GM23248 (cell line): ENCODE data around the gene MOV10L1. TPM values are rescaled to one million over a fixed set of nuclear protein-coding genes. Genes with fewer than 3 reads are reported as not detected.

Source experiments
- DNase-seq: peaks from one replicate; pipeline ENCODE4 v3.0.0-alpha.2; 2015
- H2AFZ ChIP-seq: fragments of 200-600 bp; sonication (generic); 2 replicates; pipeline ENCODE4 v1.6.1; 2016; ENCODE audit warnings: antibody characterized with exemption
- H3F3A ChIP-seq: fragments of 200-600 bp; sonication (generic); 2 replicates; pipeline ENCODE4 v1.6.1; 2016; ENCODE audit warnings: mild to moderate bottlenecking, antibody characterized with exemption, mixed run types; ENCODE audit not compliant: insufficient read depth
- H3K27ac ChIP-seq: fragments of 200-600 bp; sonication (generic); 2 replicates; pipeline ENCODE4 v1.5.1; 2016; ENCODE audit warnings: mild to moderate bottlenecking
- H3K27me3 ChIP-seq: fragments of 200-600 bp; sonication (generic); replicated peaks from 2 replicates; pipeline ENCODE4 v1.6.1; 2016; ENCODE audit warnings: mild to moderate bottlenecking; ENCODE audit not compliant: insufficient read depth
- H3K36me3 ChIP-seq: fragments of 200-600 bp; sonication (generic); 2 replicates; pipeline ENCODE4 v1.6.1; 2016; ENCODE audit warnings: low read depth, mild to moderate bottlenecking
- H3K4me1 ChIP-seq: fragments of 200-600 bp; sonication (generic); 2 replicates; pipeline ENCODE4 v1.6.1; 2016; ENCODE audit warnings: mild to moderate bottlenecking; ENCODE audit not compliant: insufficient read depth
- H3K4me2 ChIP-seq: fragments of 200-600 bp; sonication (generic); one replicate; pipeline ENCODE4 v1.6.1; 2016; ENCODE audit warnings: mild to moderate bottlenecking; ENCODE audit not compliant: unreplicated experiment
- H3K4me3 ChIP-seq: fragments of 200-600 bp; sonication (generic); 2 replicates; pipeline ENCODE4 v1.5.1; 2016; ENCODE audit warnings: mild to moderate bottlenecking
- H3K79me2 ChIP-seq: fragments of 200-600 bp; sonication (generic); 2 replicates; pipeline ENCODE4 v1.6.1; 2016; ENCODE audit warnings: mild to moderate bottlenecking; ENCODE audit not compliant: insufficient read depth
- H3K9ac ChIP-seq: fragments of 200-600 bp; sonication (generic); 2 replicates; pipeline ENCODE4 v1.6.1; 2016; ENCODE audit warnings: mild to moderate bottlenecking
- H3K9me2 ChIP-seq: fragments of 200-600 bp; sonication (generic); 2 replicates; pipeline ENCODE4 v1.6.1; 2016; ENCODE audit warnings: mixed run types, mild to moderate bottlenecking, moderate library complexity; ENCODE audit not compliant: insufficient read depth
- H3K9me3 ChIP-seq: fragments of 200-600 bp; sonication (generic); one replicate; pipeline ENCODE4 v1.6.1; 2017; ENCODE audit warnings: low read depth
- H4K20me1 ChIP-seq: fragments of 200-600 bp; sonication (generic); 2 replicates; pipeline ENCODE4 v1.6.0; 2016; ENCODE audit not compliant: insufficient read depth
- EZH2 ChIP-seq: fragments of 200-600 bp; sonication (generic); IDR thresholded peaks from 2 replicates; pipeline ENCODE4 v1.6.1; 2018; ENCODE audit warnings: antibody characterized with exemption, mild to moderate bottlenecking; ENCODE audit not compliant: insufficient read depth, poor library complexity, severe bottlenecking
- EZH2phosphoT487 ChIP-seq: fragments of 200-600 bp; sonication (generic); IDR thresholded peaks from 2 replicates; pipeline ENCODE4 v1.6.1; 2018; ENCODE audit warnings: antibody characterized with exemption, moderate library complexity, mild to moderate bottlenecking, low read depth; ENCODE audit not compliant: insufficient read depth
- WGBS, 2 experiments: methylation state at CpG; one replicate each; pipeline ENCODE4 v1.1.6; 2015 to 2017; ENCODE audit warnings: low lambda C conversion rate in 2 of 2, low coverage in 1 of 2; ENCODE audit errors: missing lambda C conversion rate in 2 of 2; 5-methylcytosine and 5-hydroxymethylcytosine counted together
- in situ Hi-C: fragments of 300-500 bp; cut with MboI; formaldehyde crosslinking; loops from 2 replicates; pipeline ENCODE4 v1.15.0; 2020
- polyA plus RNA-seq: library from polyadenylated mRNA; unstranded; fragments of >200 nt; fragmentation: Nextera tagmentation; extraction: Ambion mirVana; gene quantifications from 2 replicates; pipeline ENCODE4 v1.2.1, GENCODE V29; 2016
- total RNA-seq: library from RNA; depleted of rRNA; stranded (reverse); fragments of >200 nt; shearing (Covaris generic); gene quantifications from 2 replicates; pipeline ENCODE4 v1.2.3, GENCODE V29; 2014

Gene MOV10L1
- total and polyA plus RNA-seq, 2 experiments from 2014 or later = not detected

GRCh38 chr22:50171965-50172421, 82.2 kb downstream of the MOV10L1 start:
- no peaks in the 10 kb centered on the region for H3F3A ChIP-seq
- no peak overlapping the region for H3K4me3 ChIP-seq
- DNase-seq = no peak
- TF ChIP-seq EZH2 = no peak
- TF ChIP-seq EZH2phosphoT487 = no peak
- H3K4me1 ChIP-seq = no peaks in the 10 kb centered on the region
- H4K20me1 ChIP-seq = no peaks in the 10 kb centered on the region
- no peak overlapping the region for H2AFZ ChIP-seq
- H3K9me3 ChIP-seq = no peaks in the 10 kb centered on the region
- H3K9ac ChIP-seq = no peak overlapping the region
- no peak overlapping the region for H3K27ac ChIP-seq
- H3K79me2 ChIP-seq = no peaks in the 10 kb centered on the region
- no peaks in the 10 kb centered on the region for H3K36me3 ChIP-seq
- H3K27me3 ChIP-seq = peaks cover 17% of the 10 kb centered on the region
- no peaks in the 10 kb centered on the region for H3K9me2 ChIP-seq
- H3K4me2 ChIP-seq = no peak overlapping the region
- in situ Hi-C loops = no loop called here
- 68 to 71% methylated on average over 13 of the region's 13 CpGs for WGBS, 2 experiments

GRCh38 chr22:50173311-50173982, 83.6 kb downstream of the MOV10L1 start:
- WGBS, 2 experiments = 76 to 83% methylated on average over 26 of the region's 26 CpGs
- no peak overlapping the region for H3K9ac ChIP-seq
- no peaks in the 10 kb centered on the region for H3K36me3 ChIP-seq
- no peak overlapping the region for H3K4me3 ChIP-seq
- no peak overlapping the region for H3K27ac ChIP-seq
- no peaks in the 10 kb centered on the region for H3F3A ChIP-seq
- no peaks in the 10 kb centered on the region for H3K9me3 ChIP-seq
- DNase-seq = no peak
- H3K4me1 ChIP-seq = no peaks in the 10 kb centered on the region
- H3K27me3 ChIP-seq = peaks cover 20% of the 10 kb centered on the region
- no peaks in the 10 kb centered on the region for H3K79me2 ChIP-seq
- in situ Hi-C loops = no loop called here
- H3K4me2 ChIP-seq = no peak overlapping the region
- H4K20me1 ChIP-seq = no peaks in the 10 kb centered on the region
- no peaks in the 10 kb centered on the region for H3K9me2 ChIP-seq
- TF ChIP-seq EZH2phosphoT487 (no peak), EZH2 (no peak)
- H2AFZ ChIP-seq = no peak overlapping the region

GRCh38 chr22:50173983-50174355, 84.2 kb downstream of the MOV10L1 start:
- TF ChIP-seq EZH2phosphoT487 = no peak
- no peaks in the 10 kb centered on the region for H3K36me3 ChIP-seq
- no peak overlapping the region for H3K4me2 ChIP-seq
- in situ Hi-C loops = no loop called here
- H3K9me2 ChIP-seq = no peaks in the 10 kb centered on the region
- H3K79me2 ChIP-seq = no peaks in the 10 kb centered on the region
- H3K27ac ChIP-seq = no peak overlapping the region
- DNase-seq = no peak
- peaks cover 17% of the 10 kb centered on the region for H3K27me3 ChIP-seq
- H3K9ac ChIP-seq = no peak overlapping the region
- no peak overlapping the region for H2AFZ ChIP-seq
- H3K9me3 ChIP-seq = no peaks in the 10 kb centered on the region
- WGBS, 2 experiments = 79 to 83% methylated on average over 3 to 6 of the region's 6 CpGs
- no peaks in the 10 kb centered on the region for H3F3A ChIP-seq
- H4K20me1 ChIP-seq = no peaks in the 10 kb centered on the region
- H3K4me3 ChIP-seq = no peak overlapping the region
- no peaks in the 10 kb centered on the region for H3K4me1 ChIP-seq

- no peak for TF ChIP-seq EZH2
- no peak for TF ChIP-seq EZH2phosphoT487
- Histone ChIP-seq H3K4me3 (no peak overlapping the region), H3K27ac (no peak overlapping the region), H3K79me2 (no peaks in the 10 kb centered on the region), H3F3A (no peaks in the 10 kb centered on the region), H3K4me2 (no peak overlapping the region), H3K9ac (no peak overlapping the region), H3K9me3 (no peaks in the 10 kb centered on the region), H3K27me3 (peaks cover 12% of the 10 kb centered on the region; the same call in 1 of the 2 replicates), H3K36me3 (no peaks in the 10 kb centered on the region), H2AFZ (no peak overlapping the region), H4K20me1 (no peaks in the 10 kb centered on the region), H3K9me2 (no peaks in the 10 kb centered on the region), H3K4me1 (no peaks in the 10 kb centered on the region)
- WGBS, 2 experiments = 79 to 82% methylated on average over 22 to 23 of the region's 27 CpGs
- no peak for DNase-seq
- in situ Hi-C loops = no loop called here
Measured at GRCh38 chr22:50174382-50175190, 84.8 kb downstream of the MOV10L1 start.
